Cardiac muscle cell (in vitro differentiated cells and primary cell): ENCODE measurements around the gene SLC30A10. TPM values are rescaled to one million over a fixed set of nuclear protein-coding genes. Genes with fewer than 3 reads are reported as not detected.
"Not testable (repeated sequence)": the region's sequence is repeated elsewhere in the genome, so short reads cannot be mapped to it uniquely, and the experiment has no call there.

Source experiments
- DNase-seq, 2 donors: peaks; one replicate each; pipeline versions ENCODE4 v3.0.0 to v3.0.0-alpha.2; 2010 to 2017; ENCODE audit warnings: low read depth in 1 of 2, low spot score in 1 of 2
- H3K27ac ChIP-seq: fragments of 200-600 bp; sonication (generic); 2 replicates; pipeline ENCODE4 v1.5.1; 2016
- H3K27me3 ChIP-seq: fragments of 200-600 bp; sonication (generic); 2 replicates; pipeline ENCODE4 v1.6.0; 2016; ENCODE audit warnings: control low read depth
- H3K36me3 ChIP-seq: fragments of 200-600 bp; sonication (generic); 2 replicates; pipeline ENCODE4 v1.5.1; 2016; ENCODE audit warnings: control low read depth
- H3K4me1 ChIP-seq: fragments of 200-600 bp; sonication (generic); 2 replicates; pipeline ENCODE4 v1.8.1; 2017; ENCODE audit warnings: low read depth, mild to moderate bottlenecking, mixed run types
- H3K4me3 ChIP-seq: fragments of 200-600 bp; sonication (generic); 2 replicates; pipeline ENCODE4 v1.5.1; 2016; ENCODE audit warnings: mild to moderate bottlenecking
- H3K9me3 ChIP-seq: fragments of 200-600 bp; sonication (generic); 2 replicates; pipeline ENCODE4 v1.5.1; 2017; ENCODE audit warnings: low read depth, mild to moderate bottlenecking, control low read depth
- polyA plus RNA-seq: library from polyadenylated mRNA; unstranded; fragments of >200 nt; fragmentation: Nextera tagmentation; extraction: Ambion mirVana; gene quantifications from 2 replicates; pipeline ENCODE4 v1.2.1, GENCODE V29; 2016
- total RNA-seq: library from RNA; depleted of rRNA; stranded (reverse); fragments of >200 nt; gene quantifications from 2 replicates; pipeline ENCODE4 v1.2.3, GENCODE V29; 2016
- TF ChIP-seq, protein P1 (sequence below): IDR thresholded peaks from 2 replicates; pipeline ENCODE4 v1.5.1; 2012; ENCODE audit warnings: low read depth, mild to moderate bottlenecking, low read length

Gene SLC30A10
- total and polyA plus RNA-seq, 2 experiments from 2014 or later: 0.21 to 1.5 TPM

DNA sequence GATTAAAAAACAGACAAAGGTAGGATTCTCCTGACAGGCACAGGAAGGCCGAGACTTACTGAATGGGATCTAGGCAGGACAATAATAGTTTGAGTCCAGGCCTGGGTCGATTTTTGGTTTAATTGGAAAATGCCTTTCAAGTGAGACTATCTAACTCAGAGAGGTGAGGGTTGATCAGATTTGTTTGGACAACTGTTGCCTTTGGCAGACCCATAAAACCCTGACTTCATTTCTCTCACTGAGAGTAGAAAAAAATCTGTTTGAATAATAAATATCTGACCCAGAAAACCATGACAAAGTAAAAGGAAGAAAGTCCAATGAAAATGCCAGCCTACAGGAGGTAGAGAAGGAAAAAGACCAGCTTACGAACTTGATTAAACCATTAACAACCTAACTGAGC lies 12.3 kb upstream of the SLC30A10 start:
- TF ChIP-seq, protein P1, sequence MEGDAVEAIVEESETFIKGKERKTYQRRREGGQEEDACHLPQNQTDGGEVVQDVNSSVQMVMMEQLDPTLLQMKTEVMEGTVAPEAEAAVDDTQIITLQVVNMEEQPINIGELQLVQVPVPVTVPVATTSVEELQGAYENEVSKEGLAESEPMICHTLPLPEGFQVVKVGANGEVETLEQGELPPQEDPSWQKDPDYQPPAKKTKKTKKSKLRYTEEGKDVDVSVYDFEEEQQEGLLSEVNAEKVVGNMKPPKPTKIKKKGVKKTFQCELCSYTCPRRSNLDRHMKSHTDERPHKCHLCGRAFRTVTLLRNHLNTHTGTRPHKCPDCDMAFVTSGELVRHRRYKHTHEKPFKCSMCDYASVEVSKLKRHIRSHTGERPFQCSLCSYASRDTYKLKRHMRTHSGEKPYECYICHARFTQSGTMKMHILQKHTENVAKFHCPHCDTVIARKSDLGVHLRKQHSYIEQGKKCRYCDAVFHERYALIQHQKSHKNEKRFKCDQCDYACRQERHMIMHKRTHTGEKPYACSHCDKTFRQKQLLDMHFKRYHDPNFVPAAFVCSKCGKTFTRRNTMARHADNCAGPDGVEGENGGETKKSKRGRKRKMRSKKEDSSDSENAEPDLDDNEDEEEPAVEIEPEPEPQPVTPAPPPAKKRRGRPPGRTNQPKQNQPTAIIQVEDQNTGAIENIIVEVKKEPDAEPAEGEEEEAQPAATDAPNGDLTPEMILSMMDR: no peak

DNA sequence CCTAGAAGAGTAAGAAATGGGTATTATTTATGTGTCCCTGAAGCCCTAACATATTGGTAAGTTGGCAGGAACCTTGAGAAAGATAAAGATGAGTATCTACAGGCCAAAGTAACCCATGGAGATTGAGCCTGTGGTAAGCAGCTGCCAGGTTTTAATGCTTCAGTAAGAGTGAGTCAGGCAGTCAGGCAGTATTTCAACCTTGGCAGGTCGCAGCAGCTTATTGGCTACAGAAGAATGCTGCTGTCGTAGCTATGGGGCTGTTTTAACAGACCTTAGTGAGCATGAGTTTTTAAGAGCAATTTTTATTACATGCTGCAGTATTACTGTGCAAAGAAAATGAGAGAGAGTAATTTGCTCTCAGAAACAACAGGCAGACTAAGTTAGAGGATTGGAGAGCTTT lies 10.3 kb upstream of the SLC30A10 start:
- no peak for DNase-seq
- TF ChIP-seq, protein P1: no peak
- H3K4me3 ChIP-seq: no peak overlapping the region
- H3K27me3 ChIP-seq: peaks cover 15% of the 10 kb centered on the region
- no peaks in the 10 kb centered on the region for H3K4me1 ChIP-seq
- no peaks in the 10 kb centered on the region for H3K9me3 ChIP-seq
- no peak overlapping the region for H3K27ac ChIP-seq
- H3K36me3 ChIP-seq: no peaks in the 10 kb centered on the region

More for the DNA sequence above, 12.3 kb upstream of the SLC30A10 start:
- no peaks in the 10 kb centered on the region for H3K4me1 ChIP-seq
- H3K27ac ChIP-seq: no peak overlapping the region
- H3K9me3 ChIP-seq: no peaks in the 10 kb centered on the region
- H3K4me3 ChIP-seq: no peak overlapping the region
- no peaks in the 10 kb centered on the region for H3K36me3 ChIP-seq
- peaks cover 15% of the 10 kb centered on the region for H3K27me3 ChIP-seq
- no peak for DNase-seq

DNA sequence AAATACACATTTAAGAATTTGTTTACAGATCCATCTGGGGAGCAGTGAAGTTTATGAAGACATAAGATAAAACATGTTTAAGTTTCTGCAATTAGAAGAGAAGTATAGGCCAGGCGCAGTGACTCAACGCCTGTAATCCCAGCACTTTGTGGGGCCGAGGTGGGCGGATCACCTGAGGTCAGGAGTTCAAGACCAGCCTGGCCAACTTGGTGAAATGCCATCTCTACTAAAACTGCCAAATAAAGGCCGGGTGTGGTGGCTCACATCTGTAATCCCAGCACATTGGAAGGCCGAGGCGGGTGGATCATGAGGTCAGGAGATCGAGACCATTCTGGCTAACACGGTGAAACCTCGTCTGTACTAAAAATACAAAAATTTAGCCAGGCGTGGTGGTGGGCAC lies 5.4 kb upstream of the SLC30A10 start:
- not testable (repeated sequence) for H3K4me1 ChIP-seq, DNase-seq, H3K36me3 ChIP-seq, H3K9me3 ChIP-seq, H3K27ac ChIP-seq, H3K4me3 ChIP-seq
- H3K27me3 ChIP-seq: peaks cover 19% of the 10 kb centered on the region

DNA sequence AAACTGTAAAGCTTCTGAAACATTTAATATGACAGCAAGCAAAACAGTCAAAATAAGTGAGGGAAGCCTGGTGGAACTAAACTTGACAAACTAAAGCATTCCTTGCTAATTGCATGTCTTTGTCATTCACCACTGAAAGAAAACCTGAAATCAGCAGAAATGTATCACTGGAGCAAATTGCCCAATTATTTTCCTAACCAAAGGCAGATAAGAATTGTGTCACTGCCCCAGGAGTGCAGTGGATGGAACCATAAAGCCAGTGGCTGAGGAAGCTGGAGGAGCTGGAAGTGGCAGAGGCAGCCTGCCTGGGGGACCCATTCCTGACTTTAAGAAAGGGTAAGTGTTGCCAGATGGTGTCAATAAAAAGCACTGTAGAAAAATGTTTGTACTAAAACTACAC lies 2.7 kb upstream of the SLC30A10 start:
- Histone ChIP-seq H3K4me3 (no peak overlapping the region), H3K36me3 (no peaks in the 10 kb centered on the region), H3K27me3 (peaks cover 46% of the 10 kb centered on the region), H3K9me3 (no peaks in the 10 kb centered on the region), H3K4me1 (no peaks in the 10 kb centered on the region), H3K27ac (no peak overlapping the region)
- DNase-seq: peak in 1 of 2 donors; percentile 12
- TF ChIP-seq, protein P1: no peak

DNA sequence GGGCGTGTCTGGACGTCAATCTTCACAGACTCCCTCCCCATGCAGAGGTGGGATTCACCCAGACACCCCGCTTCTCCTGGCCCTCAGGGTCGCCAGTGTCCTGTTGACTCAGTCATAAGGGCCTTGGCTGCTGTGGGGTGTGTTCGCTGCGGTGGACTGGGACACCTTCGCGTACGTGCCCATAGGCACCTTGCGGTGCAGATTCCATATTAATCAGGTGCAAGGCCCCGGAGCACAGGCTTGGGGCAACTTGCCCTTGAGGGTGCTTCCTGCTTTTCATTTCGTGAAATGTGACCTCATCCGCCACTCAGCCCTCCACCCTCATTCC lies 398 bp upstream of the SLC30A10 start:
- Histone ChIP-seq H3K4me1 (no peaks in the 10 kb centered on the region), H3K9me3 (no peaks in the 10 kb centered on the region), H3K36me3 (no peaks in the 10 kb centered on the region), H3K4me3 (peak overlapping the region; percentile 36), H3K27me3 (peaks cover 64% of the 10 kb centered on the region), H3K27ac (no peak overlapping the region)
- TF ChIP-seq, protein P1: no peak
- DNase-seq: no peak

DNA sequence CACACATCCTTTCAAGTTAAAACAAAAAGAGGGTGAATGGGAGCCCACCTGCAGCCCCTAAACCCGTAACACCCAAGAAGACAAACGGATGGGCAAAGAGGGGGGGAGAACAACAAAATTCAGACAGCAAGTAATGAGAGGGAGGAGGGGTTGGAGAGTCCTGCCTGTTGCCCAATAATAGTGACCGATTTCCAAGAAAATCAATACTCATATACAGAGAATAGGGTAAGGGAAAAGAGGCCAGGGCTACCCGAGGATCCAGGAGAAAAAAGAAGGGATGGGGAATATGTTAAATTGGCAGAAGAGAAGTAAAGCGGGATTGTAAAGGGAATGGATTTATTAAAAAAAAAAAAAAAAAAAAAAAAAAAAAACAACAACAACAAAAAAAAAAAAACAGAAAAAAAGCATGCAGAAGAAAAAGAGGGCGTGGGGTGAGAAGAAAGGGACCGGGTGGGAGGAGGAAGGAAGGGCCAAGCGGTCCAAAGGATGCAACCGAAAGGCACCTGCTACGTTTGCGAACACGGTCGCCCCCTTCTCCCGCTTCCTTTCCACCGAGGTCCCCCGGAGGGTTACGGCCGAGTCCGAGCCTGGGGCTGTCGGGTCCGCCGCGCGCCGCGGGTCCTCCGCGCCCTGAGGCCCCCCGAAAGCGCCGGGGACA lies 930 bp downstream of the SLC30A10 start:
- no peaks in the 10 kb centered on the region for H3K4me1 ChIP-seq
- DNase-seq: no peak
- H3K27ac ChIP-seq: no peak overlapping the region
- H3K4me3 ChIP-seq: peak overlapping the region; percentile 36
- no peaks in the 10 kb centered on the region for H3K9me3 ChIP-seq
- no peaks in the 10 kb centered on the region for H3K36me3 ChIP-seq
- H3K27me3 ChIP-seq: peaks cover 64% of the 10 kb centered on the region
- TF ChIP-seq, protein P1: no peak
